Liver (tissue), 3 donors: Measurements from ENCODE around the gene TENM3.

Experiments used
- GABPA ChIP-seq, 2 donors: IDR thresholded peaks in 1 of 2; conservative IDR thresholded peaks in 1 of 2; 2 replicates each; pipeline ENCODE4 v1.6.1; 2016; ENCODE audit warnings: antibody characterized with exemption in 2 of 2, mild to moderate bottlenecking in 1 of 2, moderate library complexity in 1 of 2
- TF ChIP-seq, protein P1 (sequence below): fragments of 150-350 bp; IDR thresholded peaks from 2 replicates; pipeline ENCODE4 v1.5.1; 2017; ENCODE audit warnings: improper control_type of control experiment, low read depth, low read length; ENCODE audit not compliant: missing input control
- TF ChIP-seq, protein P2 (sequence below): IDR thresholded peaks from 2 replicates; pipeline ENCODE4 v1.6.1; 2016; ENCODE audit warnings: antibody characterized with exemption, mild to moderate bottlenecking
- TF ChIP-seq, protein P3 (sequence below): IDR thresholded peaks from 2 replicates; pipeline ENCODE4 v1.6.1; 2016; ENCODE audit warnings: antibody characterized with exemption
- donor health status: healthy.
- donor health status: healthy.

DNA sequence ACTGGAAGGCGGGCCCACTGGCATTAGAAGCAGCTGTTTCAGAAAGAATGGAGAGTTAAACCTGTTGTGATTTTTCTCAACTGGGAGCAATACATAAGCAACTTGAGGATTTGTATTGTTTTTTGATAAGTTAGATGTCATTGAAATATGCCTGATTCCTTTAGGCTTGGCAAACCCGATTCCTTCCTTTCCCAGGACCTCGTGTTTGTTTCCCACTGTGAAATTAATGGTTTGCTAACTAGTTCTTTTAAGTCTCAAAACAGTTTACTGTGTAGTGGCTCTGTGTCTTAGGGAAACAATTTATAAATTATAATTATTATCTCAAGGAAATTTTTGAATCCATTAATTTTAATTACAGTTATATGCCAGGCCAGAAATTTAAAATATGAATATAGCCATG is 456.0 kb downstream of the TENM3 start:
- TF ChIP-seq, protein P1, sequence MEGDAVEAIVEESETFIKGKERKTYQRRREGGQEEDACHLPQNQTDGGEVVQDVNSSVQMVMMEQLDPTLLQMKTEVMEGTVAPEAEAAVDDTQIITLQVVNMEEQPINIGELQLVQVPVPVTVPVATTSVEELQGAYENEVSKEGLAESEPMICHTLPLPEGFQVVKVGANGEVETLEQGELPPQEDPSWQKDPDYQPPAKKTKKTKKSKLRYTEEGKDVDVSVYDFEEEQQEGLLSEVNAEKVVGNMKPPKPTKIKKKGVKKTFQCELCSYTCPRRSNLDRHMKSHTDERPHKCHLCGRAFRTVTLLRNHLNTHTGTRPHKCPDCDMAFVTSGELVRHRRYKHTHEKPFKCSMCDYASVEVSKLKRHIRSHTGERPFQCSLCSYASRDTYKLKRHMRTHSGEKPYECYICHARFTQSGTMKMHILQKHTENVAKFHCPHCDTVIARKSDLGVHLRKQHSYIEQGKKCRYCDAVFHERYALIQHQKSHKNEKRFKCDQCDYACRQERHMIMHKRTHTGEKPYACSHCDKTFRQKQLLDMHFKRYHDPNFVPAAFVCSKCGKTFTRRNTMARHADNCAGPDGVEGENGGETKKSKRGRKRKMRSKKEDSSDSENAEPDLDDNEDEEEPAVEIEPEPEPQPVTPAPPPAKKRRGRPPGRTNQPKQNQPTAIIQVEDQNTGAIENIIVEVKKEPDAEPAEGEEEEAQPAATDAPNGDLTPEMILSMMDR = no peak
- TF ChIP-seq, protein P2, sequence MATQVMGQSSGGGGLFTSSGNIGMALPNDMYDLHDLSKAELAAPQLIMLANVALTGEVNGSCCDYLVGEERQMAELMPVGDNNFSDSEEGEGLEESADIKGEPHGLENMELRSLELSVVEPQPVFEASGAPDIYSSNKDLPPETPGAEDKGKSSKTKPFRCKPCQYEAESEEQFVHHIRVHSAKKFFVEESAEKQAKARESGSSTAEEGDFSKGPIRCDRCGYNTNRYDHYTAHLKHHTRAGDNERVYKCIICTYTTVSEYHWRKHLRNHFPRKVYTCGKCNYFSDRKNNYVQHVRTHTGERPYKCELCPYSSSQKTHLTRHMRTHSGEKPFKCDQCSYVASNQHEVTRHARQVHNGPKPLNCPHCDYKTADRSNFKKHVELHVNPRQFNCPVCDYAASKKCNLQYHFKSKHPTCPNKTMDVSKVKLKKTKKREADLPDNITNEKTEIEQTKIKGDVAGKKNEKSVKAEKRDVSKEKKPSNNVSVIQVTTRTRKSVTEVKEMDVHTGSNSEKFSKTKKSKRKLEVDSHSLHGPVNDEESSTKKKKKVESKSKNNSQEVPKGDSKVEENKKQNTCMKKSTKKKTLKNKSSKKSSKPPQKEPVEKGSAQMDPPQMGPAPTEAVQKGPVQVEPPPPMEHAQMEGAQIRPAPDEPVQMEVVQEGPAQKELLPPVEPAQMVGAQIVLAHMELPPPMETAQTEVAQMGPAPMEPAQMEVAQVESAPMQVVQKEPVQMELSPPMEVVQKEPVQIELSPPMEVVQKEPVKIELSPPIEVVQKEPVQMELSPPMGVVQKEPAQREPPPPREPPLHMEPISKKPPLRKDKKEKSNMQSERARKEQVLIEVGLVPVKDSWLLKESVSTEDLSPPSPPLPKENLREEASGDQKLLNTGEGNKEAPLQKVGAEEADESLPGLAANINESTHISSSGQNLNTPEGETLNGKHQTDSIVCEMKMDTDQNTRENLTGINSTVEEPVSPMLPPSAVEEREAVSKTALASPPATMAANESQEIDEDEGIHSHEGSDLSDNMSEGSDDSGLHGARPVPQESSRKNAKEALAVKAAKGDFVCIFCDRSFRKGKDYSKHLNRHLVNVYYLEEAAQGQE = no peak
- TF ChIP-seq GABPA (IDR thresholded peaks at IDR 0.05 in 1 of 2, conservative IDR thresholded peaks at IDR 0.05 in 1 of 2) = no peak
- TF ChIP-seq, protein P3, sequence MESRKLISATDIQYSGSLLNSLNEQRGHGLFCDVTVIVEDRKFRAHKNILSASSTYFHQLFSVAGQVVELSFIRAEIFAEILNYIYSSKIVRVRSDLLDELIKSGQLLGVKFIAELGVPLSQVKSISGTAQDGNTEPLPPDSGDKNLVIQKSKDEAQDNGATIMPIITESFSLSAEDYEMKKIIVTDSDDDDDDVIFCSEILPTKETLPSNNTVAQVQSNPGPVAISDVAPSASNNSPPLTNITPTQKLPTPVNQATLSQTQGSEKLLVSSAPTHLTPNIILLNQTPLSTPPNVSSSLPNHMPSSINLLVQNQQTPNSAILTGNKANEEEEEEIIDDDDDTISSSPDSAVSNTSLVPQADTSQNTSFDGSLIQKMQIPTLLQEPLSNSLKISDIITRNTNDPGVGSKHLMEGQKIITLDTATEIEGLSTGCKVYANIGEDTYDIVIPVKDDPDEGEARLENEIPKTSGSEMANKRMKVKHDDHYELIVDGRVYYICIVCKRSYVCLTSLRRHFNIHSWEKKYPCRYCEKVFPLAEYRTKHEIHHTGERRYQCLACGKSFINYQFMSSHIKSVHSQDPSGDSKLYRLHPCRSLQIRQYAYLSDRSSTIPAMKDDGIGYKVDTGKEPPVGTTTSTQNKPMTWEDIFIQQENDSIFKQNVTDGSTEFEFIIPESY = no peak
